Measurements from ENCODE around the gene FERMT3.

GRCh38 chr11:64245797-64246620 is 39.5 kb downstream of the FERMT3 start:
- TF ChIP-seq ELF4 (IDR thresholded peaks at IDR 0.05) (no peak), TARDBP (IDR thresholded peaks at IDR 0.05) (no peak), LEF1 (IDR thresholded peaks at IDR 0.05; ENCODE audit: borderline replicate concordance) (no peak)
